Measurements from ENCODE around the gene YPEL2. TPM values are rescaled to one million over a fixed set of nuclear protein-coding genes. Genes with fewer than 3 reads are reported as not detected.

YPEL2 gene
- total and polyA plus RNA-seq, 2 of the 13 experiments (the other 11 are each of a cell fraction or from before 2014, with no cell fraction given), result 8.5 to 21.1 TPM

- TF ChIP-seq, protein P1, sequence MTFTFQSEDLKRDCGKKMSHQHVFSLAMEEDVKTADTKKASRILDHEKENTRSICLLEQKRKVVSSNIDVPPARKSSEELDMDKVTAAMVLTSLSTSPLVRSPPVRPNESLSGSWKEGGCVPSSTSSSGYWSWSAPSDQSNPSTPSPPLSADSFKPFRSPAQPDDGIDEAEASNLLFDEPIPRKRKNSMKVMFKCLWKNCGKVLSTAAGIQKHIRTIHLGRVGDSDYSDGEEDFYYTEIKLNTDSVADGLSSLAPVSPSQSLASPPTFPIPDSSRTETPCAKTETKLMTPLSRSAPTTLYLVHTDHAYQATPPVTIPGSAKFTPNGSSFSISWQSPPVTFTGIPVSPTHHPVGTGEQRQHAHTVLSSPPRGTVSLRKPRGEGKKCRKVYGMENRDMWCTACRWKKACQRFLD (CRISPR knock-in tag; IDR thresholded peaks at IDR 0.05; ENCODE audit: borderline replicate concordance), result no peak
- no peak for TF ChIP-seq IRF1 (CRISPR knock-in tag; IDR thresholded peaks at IDR 0.05; ENCODE audit: low read depth)
- TF ChIP-seq SMYD3 (CRISPR knock-in tag; IDR thresholded peaks at IDR 0.05), result no peak
- TF ChIP-seq ZNF496 (CRISPR knock-in tag; IDR thresholded peaks at IDR 0.05; ENCODE audit: insufficient replicate concordance), result no peak
- TF ChIP-seq, protein P2, sequence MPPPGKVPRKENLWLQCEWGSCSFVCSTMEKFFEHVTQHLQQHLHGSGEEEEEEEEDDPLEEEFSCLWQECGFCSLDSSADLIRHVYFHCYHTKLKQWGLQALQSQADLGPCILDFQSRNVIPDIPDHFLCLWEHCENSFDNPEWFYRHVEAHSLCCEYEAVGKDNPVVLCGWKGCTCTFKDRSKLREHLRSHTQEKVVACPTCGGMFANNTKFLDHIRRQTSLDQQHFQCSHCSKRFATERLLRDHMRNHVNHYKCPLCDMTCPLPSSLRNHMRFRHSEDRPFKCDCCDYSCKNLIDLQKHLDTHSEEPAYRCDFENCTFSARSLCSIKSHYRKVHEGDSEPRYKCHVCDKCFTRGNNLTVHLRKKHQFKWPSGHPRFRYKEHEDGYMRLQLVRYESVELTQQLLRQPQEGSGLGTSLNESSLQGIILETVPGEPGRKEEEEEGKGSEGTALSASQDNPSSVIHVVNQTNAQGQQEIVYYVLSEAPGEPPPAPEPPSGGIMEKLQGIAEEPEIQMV (CRISPR knock-in tag; IDR thresholded peaks at IDR 0.05; ENCODE audit: low read depth), result no peak
- no peak for TF ChIP-seq ELF1 (CRISPR knock-in tag; IDR thresholded peaks at IDR 0.05)
- TF ChIP-seq MYNN (CRISPR knock-in tag; IDR thresholded peaks at IDR 0.05; ENCODE audit: low read depth), result no peak
- TF ChIP-seq SATB2 (CRISPR knock-in tag; IDR thresholded peaks at IDR 0.05), result no peak
- TF ChIP-seq PTBP1 (IDR thresholded peaks at IDR 0.05; ENCODE audit: low read depth, low read length, poor library complexity, severe bottlenecking), result no peak
- TF ChIP-seq ZNF879 (CRISPR knock-in tag; IDR thresholded peaks at IDR 0.05), result no peak
- TF ChIP-seq PREB (CRISPR knock-in tag; IDR thresholded peaks at IDR 0.05), result no peak
- TF ChIP-seq FOSL2 (CRISPR knock-in tag; IDR thresholded peaks at IDR 0.05), result peak; percentile 50
- TF ChIP-seq, protein P3, sequence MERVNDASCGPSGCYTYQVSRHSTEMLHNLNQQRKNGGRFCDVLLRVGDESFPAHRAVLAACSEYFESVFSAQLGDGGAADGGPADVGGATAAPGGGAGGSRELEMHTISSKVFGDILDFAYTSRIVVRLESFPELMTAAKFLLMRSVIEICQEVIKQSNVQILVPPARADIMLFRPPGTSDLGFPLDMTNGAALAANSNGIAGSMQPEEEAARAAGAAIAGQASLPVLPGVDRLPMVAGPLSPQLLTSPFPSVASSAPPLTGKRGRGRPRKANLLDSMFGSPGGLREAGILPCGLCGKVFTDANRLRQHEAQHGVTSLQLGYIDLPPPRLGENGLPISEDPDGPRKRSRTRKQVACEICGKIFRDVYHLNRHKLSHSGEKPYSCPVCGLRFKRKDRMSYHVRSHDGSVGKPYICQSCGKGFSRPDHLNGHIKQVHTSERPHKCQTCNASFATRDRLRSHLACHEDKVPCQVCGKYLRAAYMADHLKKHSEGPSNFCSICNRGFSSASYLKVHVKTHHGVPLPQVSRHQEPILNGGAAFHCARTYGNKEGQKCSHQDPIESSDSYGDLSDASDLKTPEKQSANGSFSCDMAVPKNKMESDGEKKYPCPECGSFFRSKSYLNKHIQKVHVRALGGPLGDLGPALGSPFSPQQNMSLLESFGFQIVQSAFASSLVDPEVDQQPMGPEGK (CRISPR knock-in tag; IDR thresholded peaks at IDR 0.05), result no peak
- TF ChIP-seq, protein P4, sequence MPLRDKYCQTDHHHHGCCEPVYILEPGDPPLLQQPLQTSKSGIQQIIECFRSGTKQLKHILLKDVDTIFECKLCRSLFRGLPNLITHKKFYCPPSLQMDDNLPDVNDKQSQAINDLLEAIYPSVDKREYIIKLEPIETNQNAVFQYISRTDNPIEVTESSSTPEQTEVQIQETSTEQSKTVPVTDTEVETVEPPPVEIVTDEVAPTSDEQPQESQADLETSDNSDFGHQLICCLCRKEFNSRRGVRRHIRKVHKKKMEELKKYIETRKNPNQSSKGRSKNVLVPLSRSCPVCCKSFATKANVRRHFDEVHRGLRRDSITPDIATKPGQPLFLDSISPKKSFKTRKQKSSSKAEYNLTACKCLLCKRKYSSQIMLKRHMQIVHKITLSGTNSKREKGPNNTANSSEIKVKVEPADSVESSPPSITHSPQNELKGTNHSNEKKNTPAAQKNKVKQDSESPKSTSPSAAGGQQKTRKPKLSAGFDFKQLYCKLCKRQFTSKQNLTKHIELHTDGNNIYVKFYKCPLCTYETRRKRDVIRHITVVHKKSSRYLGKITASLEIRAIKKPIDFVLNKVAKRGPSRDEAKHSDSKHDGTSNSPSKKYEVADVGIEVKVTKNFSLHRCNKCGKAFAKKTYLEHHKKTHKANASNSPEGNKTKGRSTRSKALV (CRISPR knock-in tag; IDR thresholded peaks at IDR 0.05), result no peak; the same call in 1 of the 2 replicates
- no peak for TF ChIP-seq EZH2 (conservative IDR thresholded peaks at IDR 0.05; ENCODE audit: low read depth, low read length)
- TF ChIP-seq, protein P5, sequence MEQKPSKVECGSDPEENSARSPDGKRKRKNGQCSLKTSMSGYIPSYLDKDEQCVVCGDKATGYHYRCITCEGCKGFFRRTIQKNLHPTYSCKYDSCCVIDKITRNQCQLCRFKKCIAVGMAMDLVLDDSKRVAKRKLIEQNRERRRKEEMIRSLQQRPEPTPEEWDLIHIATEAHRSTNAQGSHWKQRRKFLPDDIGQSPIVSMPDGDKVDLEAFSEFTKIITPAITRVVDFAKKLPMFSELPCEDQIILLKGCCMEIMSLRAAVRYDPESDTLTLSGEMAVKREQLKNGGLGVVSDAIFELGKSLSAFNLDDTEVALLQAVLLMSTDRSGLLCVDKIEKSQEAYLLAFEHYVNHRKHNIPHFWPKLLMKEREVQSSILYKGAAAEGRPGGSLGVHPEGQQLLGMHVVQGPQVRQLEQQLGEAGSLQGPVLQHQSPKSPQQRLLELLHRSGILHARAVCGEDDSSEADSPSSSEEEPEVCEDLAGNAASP (CRISPR knock-in tag; IDR thresholded peaks at IDR 0.05; ENCODE audit: borderline replicate concordance), result no peak
- TF ChIP-seq EEA1 (CRISPR knock-in tag; IDR thresholded peaks at IDR 0.05; ENCODE audit: borderline replicate concordance), result 0 out of 2 replicates have a peak, but pooled peaks have one; percentile 45
These were observed 36.2 kb downstream of the YPEL2 start (continued) for GRCh38 chr17:59367657-59368045.
